Upper lobe of left lung (tissue), 6 donors: ENCODE results near the gene CNTNAP2. TPM values are rescaled to one million over a fixed set of nuclear protein-coding genes. Genes with fewer than 3 reads are reported as not detected.

ENCODE experiments used
- ATAC-seq, 2 donors: fragments of 200-7000 bp; cut with Tn5 transposase; one replicate each; pipeline ENCODE4 v1.9.1; 2022; ENCODE audit warnings: mild to moderate bottlenecking in 2 of 2, moderate library complexity in 2 of 2; ENCODE audit not compliant: low FRiP score in 2 of 2
- DNase-seq, 2 donors: peaks; one replicate each; pipeline ENCODE4 v3.0.0-alpha.2; 2019 to 2020
- H3K27ac ChIP-seq, 4 donors: fragments of 200-600 bp; sonication (generic); one replicate each; pipeline ENCODE4 v1.5.1; 2016 to 2019
- H3K27me3 ChIP-seq, 4 donors: fragments of 200-600 bp; sonication (generic); one replicate each; pipeline ENCODE4 v1.5.1; 2017 to 2019
- H3K36me3 ChIP-seq, 4 donors: fragments of 200-600 bp; sonication (generic); one replicate each; pipeline ENCODE4 v1.5.1; 2016 to 2019
- H3K4me1 ChIP-seq, 4 donors: fragments of 200-600 bp; sonication (generic); one replicate each; pipeline ENCODE4 v1.5.1; 2018 to 2019
- H3K4me3 ChIP-seq, 4 donors: fragments of 200-600 bp; sonication (generic); one replicate each; pipeline ENCODE4 v1.5.1; 2017 to 2019; ENCODE audit warnings: mild to moderate bottlenecking in 2 of 4, moderate library complexity in 1 of 4
- H3K9me3 ChIP-seq, 4 donors: fragments of 200-600 bp; sonication (generic); one replicate each; pipeline ENCODE4 v1.5.1; 2018 to 2019
- EP300 ChIP-seq, 4 donors: sonication (generic); formaldehyde crosslinking; IDR thresholded peaks; one replicate each; pipeline ENCODE4 v1.5.1; 2017; ENCODE audit warnings: antibody characterized with exemption in 4 of 4, control low read depth in 2 of 4
- POLR2A ChIP-seq, 4 donors: fragments of 450-650 bp; IDR thresholded peaks; one replicate each; pipeline ENCODE4 v1.5.1; 2016 to 2017; ENCODE audit warnings: antibody characterized with exemption in 4 of 4, mild to moderate bottlenecking in 2 of 4
- POLR2AphosphoS5 ChIP-seq, 2 donors: sonication (generic); formaldehyde crosslinking; IDR thresholded peaks; one replicate each; pipeline ENCODE4 v1.5.1; 2017; ENCODE audit warnings: antibody characterized with exemption in 2 of 2
- WGBS, 2 donors: methylation state at CpG; one replicate each; pipeline ENCODE4 v1.1.5; 2017 to 2018; 5-methylcytosine and 5-hydroxymethylcytosine counted together
- total RNA-seq, 6 donors: library from RNA; depleted of rRNA in 4 of 6; stranded (reverse); fragments of >200 nt in 4 of 6; gene quantifications; one replicate each; pipeline versions ENCODE4 v1.1.0 to v1.2.1, GENCODE V29; 2016 to 2021
- TF ChIP-seq, protein P1 (sequence below), 6 experiments: fragments of 450-650 bp in 4 of 6; fragments of 200-600 bp in 2 of 6; sonication (generic) in 2 of 6; IDR thresholded peaks; one replicate each; pipeline ENCODE4 v1.5.1; 2016 to 2019; ENCODE audit warnings: antibody characterized with exemption in 6 of 6
- donor health status: DM: no; HTN: no; CAD: no; lungs with moderate emphysema.
- donor health status: DM: no; HTN: yes; CAD: no; lungs with severe emphysema.

Gene CNTNAP2
- total RNA-seq, 6 donors from 2014 or later: 0.06 to 1.0 (median 0.37) TPM

DNA sequence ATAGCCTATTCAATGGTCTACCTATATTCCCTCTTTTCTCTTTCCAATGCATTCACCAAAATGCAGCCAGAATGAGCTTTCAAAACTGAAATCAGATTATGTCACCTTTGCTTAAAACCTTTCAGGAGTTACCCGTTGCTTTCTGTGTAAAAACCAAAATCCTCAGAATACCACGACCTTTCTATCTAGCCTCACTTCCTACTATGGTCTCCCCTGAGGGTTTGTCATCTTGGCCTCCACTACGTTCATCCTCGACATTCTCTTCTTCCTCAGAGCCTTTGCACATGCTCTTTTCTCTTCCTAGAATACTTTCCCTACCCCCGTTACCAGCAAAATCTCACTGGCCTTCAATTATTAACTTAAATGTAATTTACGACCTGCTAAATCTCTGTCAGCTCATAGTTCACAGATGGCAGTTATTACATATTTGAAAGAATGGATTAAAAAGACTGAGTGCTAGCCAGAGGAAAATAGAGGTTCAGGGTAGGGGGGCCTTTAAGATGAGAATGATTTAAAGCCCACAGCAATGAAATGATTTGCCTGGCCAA is 2093.1 kb downstream of the CNTNAP2 start:
- ATAC-seq: no peak
- Histone ChIP-seq H3K4me1 (no peaks in the 10 kb centered on the region), H3K4me3 (no peak overlapping the region), H3K9me3 (no peaks in the 10 kb centered on the region), H3K27me3 (no peaks in the 10 kb centered on the region), H3K27ac (no peak overlapping the region), H3K36me3 (no peaks in the 10 kb centered on the region)
- no peak for TF ChIP-seq POLR2A (IDR thresholded peaks at IDR 0.05)
- TF ChIP-seq POLR2AphosphoS5 (IDR thresholded peaks at IDR 0.05): no peak
- TF ChIP-seq, protein P1, sequence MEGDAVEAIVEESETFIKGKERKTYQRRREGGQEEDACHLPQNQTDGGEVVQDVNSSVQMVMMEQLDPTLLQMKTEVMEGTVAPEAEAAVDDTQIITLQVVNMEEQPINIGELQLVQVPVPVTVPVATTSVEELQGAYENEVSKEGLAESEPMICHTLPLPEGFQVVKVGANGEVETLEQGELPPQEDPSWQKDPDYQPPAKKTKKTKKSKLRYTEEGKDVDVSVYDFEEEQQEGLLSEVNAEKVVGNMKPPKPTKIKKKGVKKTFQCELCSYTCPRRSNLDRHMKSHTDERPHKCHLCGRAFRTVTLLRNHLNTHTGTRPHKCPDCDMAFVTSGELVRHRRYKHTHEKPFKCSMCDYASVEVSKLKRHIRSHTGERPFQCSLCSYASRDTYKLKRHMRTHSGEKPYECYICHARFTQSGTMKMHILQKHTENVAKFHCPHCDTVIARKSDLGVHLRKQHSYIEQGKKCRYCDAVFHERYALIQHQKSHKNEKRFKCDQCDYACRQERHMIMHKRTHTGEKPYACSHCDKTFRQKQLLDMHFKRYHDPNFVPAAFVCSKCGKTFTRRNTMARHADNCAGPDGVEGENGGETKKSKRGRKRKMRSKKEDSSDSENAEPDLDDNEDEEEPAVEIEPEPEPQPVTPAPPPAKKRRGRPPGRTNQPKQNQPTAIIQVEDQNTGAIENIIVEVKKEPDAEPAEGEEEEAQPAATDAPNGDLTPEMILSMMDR (IDR thresholded peaks at IDR 0.05): no peak
- no peak for TF ChIP-seq EP300 (IDR thresholded peaks at IDR 0.05)
- DNase-seq: no peak
- 79 to 86% methylated on average over 6 of the region's 6 CpGs for WGBS, 2 donors

DNA sequence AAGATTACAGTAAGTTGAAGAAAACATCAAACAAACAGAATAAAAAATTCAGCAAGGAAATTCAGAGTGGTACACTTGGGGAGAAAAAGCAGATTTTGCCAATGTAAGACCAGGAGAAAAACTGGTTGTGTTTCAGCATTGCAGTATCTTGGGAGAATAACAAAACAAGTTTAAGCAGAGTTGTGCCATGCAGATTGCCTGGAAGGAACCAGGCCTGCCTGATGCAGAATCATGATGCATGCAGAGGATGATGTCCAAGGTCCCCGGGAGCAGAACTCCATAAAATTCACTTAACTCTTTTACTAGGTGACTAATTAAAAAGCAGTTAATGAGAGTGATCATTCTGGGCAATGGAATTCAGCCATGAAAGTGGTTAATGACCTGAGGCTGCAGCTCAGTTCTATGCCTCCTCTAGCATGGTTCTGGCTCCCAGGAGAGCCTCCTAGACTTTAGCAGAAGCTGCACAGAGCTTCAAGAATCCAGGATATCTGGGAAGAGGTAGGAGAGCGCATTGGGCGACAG is 2094.3 kb downstream of the CNTNAP2 start:
- 91 to 97% methylated on average over 3 of the region's 3 CpGs for WGBS, 2 donors
- Histone ChIP-seq H3K36me3 (no peaks in the 10 kb centered on the region), H3K27me3 (no peaks in the 10 kb centered on the region), H3K27ac (no peak overlapping the region), H3K4me1 (no peaks in the 10 kb centered on the region), H3K9me3 (no peaks in the 10 kb centered on the region), H3K4me3 (no peak overlapping the region)
- ATAC-seq (no peak), DNase-seq (no peak)
- TF ChIP-seq POLR2A (IDR thresholded peaks at IDR 0.05) (no peak), POLR2AphosphoS5 (IDR thresholded peaks at IDR 0.05) (no peak), EP300 (IDR thresholded peaks at IDR 0.05) (no peak)
- TF ChIP-seq, protein P1 (IDR thresholded peaks at IDR 0.05): no peak

DNA sequence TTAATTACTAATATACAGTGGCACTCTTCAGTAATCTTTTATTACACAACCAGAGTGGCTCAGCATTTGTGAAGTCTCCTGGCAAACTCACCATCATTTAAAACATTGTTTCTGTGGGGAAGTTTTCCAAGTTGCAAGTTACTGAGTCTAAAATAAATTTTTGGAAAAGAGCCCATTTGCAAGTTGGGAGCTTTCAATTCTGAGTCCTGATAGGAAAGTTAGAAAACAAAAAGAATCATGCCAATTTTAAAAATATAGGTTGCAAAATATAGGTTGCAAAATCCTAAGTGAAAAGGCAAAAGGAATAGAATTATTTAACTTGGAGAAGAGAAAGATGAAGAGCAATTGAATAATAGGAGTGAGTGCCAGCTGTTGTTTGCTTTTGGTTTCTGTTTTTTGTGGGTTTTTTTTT is 2095.1 kb downstream of the CNTNAP2 start:
- ATAC-seq (no peak), DNase-seq (no peak)
- TF ChIP-seq, protein P1 (IDR thresholded peaks at IDR 0.05): no peak
- H3K9me3 ChIP-seq: no peaks in the 10 kb centered on the region
- H3K27me3 ChIP-seq: no peaks in the 10 kb centered on the region
- no peak overlapping the region for H3K4me3 ChIP-seq
- H3K4me1 ChIP-seq: no peaks in the 10 kb centered on the region
- H3K27ac ChIP-seq: no peak overlapping the region
- H3K36me3 ChIP-seq: no peaks in the 10 kb centered on the region

DNA sequence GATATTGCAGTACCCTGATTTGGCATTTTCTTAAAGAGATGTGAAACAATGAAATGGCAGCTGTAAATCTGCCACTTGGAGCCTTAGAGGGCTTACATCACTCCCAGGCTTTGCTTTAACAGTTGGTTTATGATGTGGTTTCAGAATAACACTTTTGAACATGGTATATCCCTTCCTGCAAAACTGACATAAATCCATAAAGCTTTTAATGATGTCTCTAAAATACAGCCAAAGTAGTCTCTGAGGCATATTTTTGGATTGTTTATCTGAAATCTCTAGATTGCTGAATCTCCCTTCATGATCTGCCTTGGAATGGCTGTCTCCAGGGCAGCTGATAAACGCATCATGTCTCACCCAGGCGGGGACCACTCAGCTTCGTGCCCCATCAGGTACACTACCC is 2096.1 kb downstream of the CNTNAP2 start:
- no peak for TF ChIP-seq POLR2A (IDR thresholded peaks at IDR 0.05)
- TF ChIP-seq POLR2AphosphoS5 (IDR thresholded peaks at IDR 0.05): no peak
- TF ChIP-seq EP300 (IDR thresholded peaks at IDR 0.05): no peak
- TF ChIP-seq, protein P1 (IDR thresholded peaks at IDR 0.05): no peak
- no peaks in the 10 kb centered on the region for H3K36me3 ChIP-seq
- ATAC-seq: no peak
- H3K9me3 ChIP-seq: no peaks in the 10 kb centered on the region
- WGBS, 2 donors: 73 to 86% methylated on average over 3 of the region's 3 CpGs
- DNase-seq: no peak
- H3K4me3 ChIP-seq: no peak overlapping the region
- no peaks in the 10 kb centered on the region for H3K4me1 ChIP-seq
- no peaks in the 10 kb centered on the region for H3K27me3 ChIP-seq
- H3K27ac ChIP-seq: no peak overlapping the region

DNA sequence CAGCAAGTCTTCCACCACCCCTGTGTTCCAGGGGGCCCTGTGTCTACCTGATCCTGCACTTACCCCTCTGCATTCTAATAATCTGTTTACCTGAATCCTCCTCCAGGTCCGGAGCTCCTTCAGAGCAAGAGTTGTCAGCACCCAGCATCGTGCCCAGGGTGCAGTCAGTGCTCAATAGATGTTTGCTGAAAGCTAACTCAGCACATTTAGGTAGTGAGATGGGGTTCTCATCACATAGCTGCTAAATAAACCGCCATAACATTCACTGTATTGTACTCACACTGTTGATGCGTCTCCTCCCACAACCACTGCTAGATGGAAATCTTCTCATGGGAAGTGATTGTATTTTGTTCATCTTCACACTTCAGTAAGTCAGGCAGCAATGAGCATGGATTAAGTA is 2097.5 kb downstream of the CNTNAP2 start:
- TF ChIP-seq POLR2AphosphoS5 (IDR thresholded peaks at IDR 0.05) (no peak), POLR2A (IDR thresholded peaks at IDR 0.05) (no peak), EP300 (IDR thresholded peaks at IDR 0.05) (no peak)
- TF ChIP-seq, protein P1 (IDR thresholded peaks at IDR 0.05): no peak

More for the DNA sequence above, 2097.5 kb downstream of the CNTNAP2 start:
- ATAC-seq (no peak), DNase-seq (no peak)
- H3K9me3 ChIP-seq: no peaks in the 10 kb centered on the region
- no peak overlapping the region for H3K4me3 ChIP-seq
- no peaks in the 10 kb centered on the region for H3K27me3 ChIP-seq
- 83% methylated on average over 4 of the region's 4 CpGs for WGBS, 2 donors
- H3K27ac ChIP-seq: no peak overlapping the region
- H3K4me1 ChIP-seq: no peaks in the 10 kb centered on the region
- H3K36me3 ChIP-seq: no peaks in the 10 kb centered on the region
